ENCODE measurements around the gene EMSY. TPM values are rescaled to one million over a fixed set of nuclear protein-coding genes. Genes with fewer than 3 reads are reported as not detected.

Gene EMSY
- total RNA-seq, 4 donors from 2014 or later = 33.9 to 47.0 (median 41.5) TPM

- no peak overlapping the region for H3K27ac ChIP-seq
Measured at GRCh38 chr11:76574406-76574805, 129.6 kb downstream of the EMSY start.

GRCh38 chr11:76574879-76575278 lies 130.1 kb downstream of the EMSY start:
- Histone ChIP-seq H3K27me3 (no peaks in the 10 kb centered on the region), H3K4me1 (peaks cover 0 to 33% (median 9%) of the 10 kb centered on the region in 4 donors), H3K36me3 (no peaks in the 10 kb centered on the region), H3K27ac (no peak overlapping the region), H3K9me3 (peaks cover 0 to 3% (median 0%) of the 10 kb centered on the region in 4 donors), H3K4me3 (no peak overlapping the region)
- DNase-seq (ENCODE audit: low spot score in 2 of 2) = no peak
- no peak for TF ChIP-seq CTCF (IDR thresholded peaks at IDR 0.05)
- no peak for TF ChIP-seq POLR2A (IDR thresholded peaks at IDR 0.05)
- no peak for TF ChIP-seq EP300 (IDR thresholded peaks at IDR 0.05)
- 65 to 69% methylated on average over 1 of the region's 1 CpG for WGBS, 2 donors

More at GRCh38 chr11:76574406-76574805, 129.6 kb downstream of the EMSY start:
- Histone ChIP-seq H3K4me1 (peaks cover 0 to 28% (median 9%) of the 10 kb centered on the region in 4 donors), H3K4me3 (no peak overlapping the region), H3K9me3 (peaks cover 0 to 3% (median 0%) of the 10 kb centered on the region in 4 donors), H3K27me3 (no peaks in the 10 kb centered on the region), H3K36me3 (no peaks in the 10 kb centered on the region)
- 71 to 76% methylated on average over 2 of the region's 2 CpGs for WGBS, 2 donors
- TF ChIP-seq CTCF (IDR thresholded peaks at IDR 0.05) (no peak), EP300 (IDR thresholded peaks at IDR 0.05) (no peak), POLR2A (IDR thresholded peaks at IDR 0.05) (no peak)
- DNase-seq (ENCODE audit: low spot score in 2 of 2) = no peak

- H3K9me3 ChIP-seq = peaks cover 0 to 3% (median 0%) of the 10 kb centered on the region in 4 donors
- peaks cover 0 to 34% (median 9%) of the 10 kb centered on the region in 4 donors for H3K4me1 ChIP-seq
- no peaks in the 10 kb centered on the region for H3K27me3 ChIP-seq
- WGBS, 2 donors = 72 to 88% methylated on average over 11 of the region's 12 CpGs
- no peak overlapping the region for H3K4me3 ChIP-seq
- no peak for TF ChIP-seq EP300 (IDR thresholded peaks at IDR 0.05)
- no peak for TF ChIP-seq POLR2A (IDR thresholded peaks at IDR 0.05)
- no peak for TF ChIP-seq CTCF (IDR thresholded peaks at IDR 0.05)
- H3K36me3 ChIP-seq = no peaks in the 10 kb centered on the region
- no peak for DNase-seq (ENCODE audit: low spot score in 2 of 2)
- peak overlapping the region in 2 of 4 donors; percentile 68 to 77 for H3K27ac ChIP-seq
Measured at GRCh38 chr11:76577226-76577920, 132.6 kb downstream of the EMSY start.

GRCh38 chr11:76577921-76578653 lies 133.3 kb downstream of the EMSY start:
- WGBS, 2 donors = 59 to 68% methylated on average over 10 to 11 of the region's 11 CpGs
- Histone ChIP-seq H3K27me3 (no peaks in the 10 kb centered on the region), H3K27ac (peak overlapping the region in 2 of 4 donors; percentile 68 to 77), H3K36me3 (no peaks in the 10 kb centered on the region), H3K9me3 (peaks cover 0 to 3% (median 0%) of the 10 kb centered on the region in 4 donors), H3K4me1 (peaks cover 0 to 34% (median 9%) of the 10 kb centered on the region in 4 donors), H3K4me3 (no peak overlapping the region)
- no peak for DNase-seq (ENCODE audit: low spot score in 2 of 2)
- TF ChIP-seq CTCF (IDR thresholded peaks at IDR 0.05) (no peak), EP300 (IDR thresholded peaks at IDR 0.05) (no peak), POLR2A (IDR thresholded peaks at IDR 0.05) (no peak)

- no peak for DNase-seq (ENCODE audit: low spot score in 2 of 2)
- peaks cover 0 to 3% (median 0%) of the 10 kb centered on the region in 4 donors for H3K9me3 ChIP-seq
- WGBS, 2 donors = 23 to 31% methylated on average over 11 of the region's 11 CpGs
Measured at GRCh38 chr11:76578654-76579055, 133.8 kb downstream of the EMSY start.

More at GRCh38 chr11:76578654-76579055, 133.8 kb downstream of the EMSY start:
- Histone ChIP-seq H3K27me3 (no peaks in the 10 kb centered on the region), H3K27ac (peak overlapping the region; percentile 54 to 77 (median 66)), H3K4me3 (no peak overlapping the region), H3K36me3 (no peaks in the 10 kb centered on the region), H3K4me1 (peaks cover 0 to 34% (median 9%) of the 10 kb centered on the region in 4 donors)
- TF ChIP-seq EP300 (IDR thresholded peaks at IDR 0.05) (peak in 1 of 2 donors; percentile 68), CTCF (IDR thresholded peaks at IDR 0.05) (no peak)
